ENCODE measurements around the gene CTDP1.

DNA sequence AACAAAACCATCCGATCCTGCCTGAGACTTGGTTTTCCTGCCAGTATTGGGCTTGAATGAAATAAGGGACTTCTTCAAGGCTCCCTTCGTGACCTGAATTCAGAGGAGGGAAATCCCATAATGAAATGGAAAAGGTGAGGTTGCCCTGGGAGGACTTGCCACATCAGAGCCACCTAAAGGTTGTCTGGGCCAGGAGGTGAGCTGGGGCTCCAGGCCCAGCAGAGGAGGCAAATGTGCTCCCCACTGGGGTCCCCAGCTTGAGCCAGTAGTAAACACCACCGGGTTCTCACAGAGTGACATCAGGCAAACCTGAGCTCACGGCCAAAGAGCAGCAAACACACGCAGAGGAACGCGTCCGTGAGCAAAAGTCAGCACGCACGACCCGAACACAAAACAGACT is 28.6 kb upstream of the CTDP1 start:
- TF ChIP-seq POLR2A (IDR thresholded peaks at IDR 0.05), result no peak
- TF ChIP-seq, protein P1, sequence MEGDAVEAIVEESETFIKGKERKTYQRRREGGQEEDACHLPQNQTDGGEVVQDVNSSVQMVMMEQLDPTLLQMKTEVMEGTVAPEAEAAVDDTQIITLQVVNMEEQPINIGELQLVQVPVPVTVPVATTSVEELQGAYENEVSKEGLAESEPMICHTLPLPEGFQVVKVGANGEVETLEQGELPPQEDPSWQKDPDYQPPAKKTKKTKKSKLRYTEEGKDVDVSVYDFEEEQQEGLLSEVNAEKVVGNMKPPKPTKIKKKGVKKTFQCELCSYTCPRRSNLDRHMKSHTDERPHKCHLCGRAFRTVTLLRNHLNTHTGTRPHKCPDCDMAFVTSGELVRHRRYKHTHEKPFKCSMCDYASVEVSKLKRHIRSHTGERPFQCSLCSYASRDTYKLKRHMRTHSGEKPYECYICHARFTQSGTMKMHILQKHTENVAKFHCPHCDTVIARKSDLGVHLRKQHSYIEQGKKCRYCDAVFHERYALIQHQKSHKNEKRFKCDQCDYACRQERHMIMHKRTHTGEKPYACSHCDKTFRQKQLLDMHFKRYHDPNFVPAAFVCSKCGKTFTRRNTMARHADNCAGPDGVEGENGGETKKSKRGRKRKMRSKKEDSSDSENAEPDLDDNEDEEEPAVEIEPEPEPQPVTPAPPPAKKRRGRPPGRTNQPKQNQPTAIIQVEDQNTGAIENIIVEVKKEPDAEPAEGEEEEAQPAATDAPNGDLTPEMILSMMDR (IDR thresholded peaks at IDR 0.05 in 4 of 5, conservative IDR thresholded peaks at IDR 0.05 in 1 of 5), result no peak

Data from gastrocnemius medialis (tissue), 4 donors.